ENCODE measurements around the gene ARL4C. TPM values are rescaled to one million over a fixed set of nuclear protein-coding genes. Genes with fewer than 3 reads are reported as not detected.

Gene ARL4C
- polyA plus RNA-seq, 2 of the 4 experiments (the other 2 are of a cell fraction): 70.4 to 70.9 TPM

DNA sequence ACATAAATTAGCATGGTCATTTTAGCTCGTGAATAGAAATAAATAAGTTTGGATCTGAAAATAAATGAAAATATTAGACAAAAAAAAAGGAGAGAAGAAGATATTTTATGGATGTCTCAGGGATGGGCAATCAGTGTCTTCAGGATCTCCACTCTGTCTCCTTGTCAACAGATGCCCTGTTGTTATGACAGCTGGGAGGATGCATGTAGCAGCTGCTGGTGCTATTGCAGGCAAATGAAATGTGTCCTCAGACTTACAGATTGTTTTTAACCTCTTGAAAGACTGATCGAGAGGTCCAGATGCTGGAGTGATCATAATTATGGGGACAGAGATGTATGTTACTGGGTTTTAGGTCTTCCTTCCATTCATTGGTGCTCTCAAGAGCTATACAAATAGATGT, 24.7 kb upstream of the ARL4C start:
- 62% methylated on average over 2 of the region's 2 CpGs for WGBS (ENCODE audit: missing lambda C conversion rate)
- ATAC-seq (no peak), FAIRE-seq (no peak), DNase-seq (ENCODE audit: low read depth in 1 of 2, low spot score in 1 of 2) (no peak)
- Histone ChIP-seq H3K4me1 (no peaks in the 10 kb centered on the region), H3K4me2 (no peak overlapping the region), H3K9me3 (0 out of 3 replicates have a peak, but pooled peaks cover 4% of the 10 kb centered on the region), H3K27ac (no peak overlapping the region), H3K4me3 (no peak overlapping the region)
- no peak for TF ChIP-seq ESRRA (IDR thresholded peaks at IDR 0.05; ENCODE audit: borderline replicate concordance, low read length)
- TF ChIP-seq, protein P1, sequence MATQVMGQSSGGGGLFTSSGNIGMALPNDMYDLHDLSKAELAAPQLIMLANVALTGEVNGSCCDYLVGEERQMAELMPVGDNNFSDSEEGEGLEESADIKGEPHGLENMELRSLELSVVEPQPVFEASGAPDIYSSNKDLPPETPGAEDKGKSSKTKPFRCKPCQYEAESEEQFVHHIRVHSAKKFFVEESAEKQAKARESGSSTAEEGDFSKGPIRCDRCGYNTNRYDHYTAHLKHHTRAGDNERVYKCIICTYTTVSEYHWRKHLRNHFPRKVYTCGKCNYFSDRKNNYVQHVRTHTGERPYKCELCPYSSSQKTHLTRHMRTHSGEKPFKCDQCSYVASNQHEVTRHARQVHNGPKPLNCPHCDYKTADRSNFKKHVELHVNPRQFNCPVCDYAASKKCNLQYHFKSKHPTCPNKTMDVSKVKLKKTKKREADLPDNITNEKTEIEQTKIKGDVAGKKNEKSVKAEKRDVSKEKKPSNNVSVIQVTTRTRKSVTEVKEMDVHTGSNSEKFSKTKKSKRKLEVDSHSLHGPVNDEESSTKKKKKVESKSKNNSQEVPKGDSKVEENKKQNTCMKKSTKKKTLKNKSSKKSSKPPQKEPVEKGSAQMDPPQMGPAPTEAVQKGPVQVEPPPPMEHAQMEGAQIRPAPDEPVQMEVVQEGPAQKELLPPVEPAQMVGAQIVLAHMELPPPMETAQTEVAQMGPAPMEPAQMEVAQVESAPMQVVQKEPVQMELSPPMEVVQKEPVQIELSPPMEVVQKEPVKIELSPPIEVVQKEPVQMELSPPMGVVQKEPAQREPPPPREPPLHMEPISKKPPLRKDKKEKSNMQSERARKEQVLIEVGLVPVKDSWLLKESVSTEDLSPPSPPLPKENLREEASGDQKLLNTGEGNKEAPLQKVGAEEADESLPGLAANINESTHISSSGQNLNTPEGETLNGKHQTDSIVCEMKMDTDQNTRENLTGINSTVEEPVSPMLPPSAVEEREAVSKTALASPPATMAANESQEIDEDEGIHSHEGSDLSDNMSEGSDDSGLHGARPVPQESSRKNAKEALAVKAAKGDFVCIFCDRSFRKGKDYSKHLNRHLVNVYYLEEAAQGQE (IDR thresholded peaks at IDR 0.05): no peak
- ChIA-PET POLR2A (interaction anchor here (0.6 kb wide), 1 partner anchor 430 kb away, joined by 3 read pairs; the partner anchor contains the start of gene SH3BP4), CTCF (interaction anchor here (0.6 to 2.1 kb wide), 5 partner anchors 23 to 547 kb away, joined by 3 to 8 read pairs (median 4); no protein-coding TSS in a partner anchor)

DNA sequence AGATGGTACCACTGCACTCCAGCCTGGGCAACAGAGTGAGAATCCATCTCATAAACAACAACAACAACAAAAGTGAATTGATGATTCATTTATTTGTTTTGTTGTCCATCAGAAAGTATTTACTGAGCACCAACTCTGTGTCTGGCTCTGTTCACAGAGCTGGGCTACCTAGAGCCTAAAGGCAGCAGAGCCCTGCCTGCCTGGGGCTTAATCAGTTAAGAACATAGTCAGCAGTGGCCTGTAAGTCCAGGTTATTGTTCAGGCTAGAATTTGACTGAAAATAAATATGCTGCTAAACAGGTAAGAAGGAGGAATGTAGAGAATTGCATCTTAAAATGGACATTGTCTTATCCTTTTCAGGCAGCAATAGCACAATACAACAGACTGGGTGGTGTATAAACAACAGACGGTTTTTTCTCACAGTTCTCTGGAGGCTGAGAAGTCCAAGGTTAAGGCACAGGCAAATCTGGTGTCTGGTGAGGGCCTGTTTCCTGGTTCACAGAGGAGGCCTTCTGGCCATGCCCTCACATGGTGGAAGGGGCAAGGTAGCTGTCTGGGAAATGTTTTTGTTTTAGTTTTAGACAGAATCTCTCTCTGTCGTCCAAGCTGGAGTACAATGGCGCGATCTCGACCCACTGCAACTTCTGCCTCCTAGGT, 22.2 kb upstream of the ARL4C start:
- no peak for FAIRE-seq
- DNase-seq (ENCODE audit: low read depth in 1 of 2, low spot score in 1 of 2): no peak
- H3K4me3 ChIP-seq: no peak overlapping the region
- H3K4me2 ChIP-seq: no peak overlapping the region
- TF ChIP-seq ZC3H11A (IDR thresholded peaks at IDR 0.05): no peak
- TF ChIP-seq SREBF2 (IDR thresholded peaks at IDR 0.05): no peak
- H3K4me1 ChIP-seq: no peaks in the 10 kb centered on the region
- WGBS (ENCODE audit: missing lambda C conversion rate): 81% methylated on average over 5 of the region's 5 CpGs
- H3K27ac ChIP-seq: no peak overlapping the region
- ChIA-PET POLR2A (interaction anchor here (0.6 kb wide), 1 partner anchor 8 kb away, joined by 4 read pairs; no protein-coding TSS in a partner anchor), CTCF (interaction anchor here (1.7 kb wide), 1 partner anchor 384 kb away, joined by 3 read pairs; no protein-coding TSS in a partner anchor)
- no peak for ATAC-seq
- H3K9me3 ChIP-seq: no peaks in the 10 kb centered on the region

DNA sequence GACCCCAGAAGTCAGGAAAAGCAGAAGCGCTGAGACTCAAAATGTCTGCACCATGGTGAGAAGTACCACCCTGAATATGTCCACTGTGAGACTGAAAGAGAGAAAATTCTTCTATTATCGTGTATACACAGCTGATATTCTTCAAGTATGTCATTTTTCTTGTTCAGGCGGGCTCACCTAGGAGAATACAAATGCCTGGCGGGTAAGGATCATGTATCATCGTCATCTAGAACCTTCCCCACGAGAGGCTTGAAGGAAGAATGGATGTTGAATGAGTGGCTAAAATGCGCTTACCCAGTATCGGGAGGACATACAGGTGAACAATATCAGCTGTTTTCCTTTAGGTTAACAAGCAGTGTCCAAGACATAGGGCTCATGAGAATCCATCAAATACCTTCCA, 21.1 kb upstream of the ARL4C start:
- Histone ChIP-seq H3K27ac (no peak overlapping the region), H3K4me3 (no peak overlapping the region), H3K4me2 (no peak overlapping the region), H3K9me3 (no peaks in the 10 kb centered on the region), H3K4me1 (no peaks in the 10 kb centered on the region)
- WGBS (ENCODE audit: missing lambda C conversion rate): 82% methylated on average over 8 of the region's 8 CpGs
- ATAC-seq (no peak), DNase-seq (ENCODE audit: low read depth in 1 of 2, low spot score in 1 of 2) (no peak), FAIRE-seq (no peak)
- CTCF ChIA-PET: interaction anchor here (0.7 kb wide), 1 partner anchor 468 kb away, joined by 3 read pairs; no protein-coding TSS in a partner anchor
- POLR2A ChIA-PET: no interaction called here
- TF ChIP-seq CHD2 (IDR thresholded peaks at IDR 0.05; ENCODE audit: low read length, partially characterized antibody) (no peak), ZNF302 (CRISPR knock-in tag; IDR thresholded peaks at IDR 0.05) (no peak), MAZ (IDR thresholded peaks at IDR 0.05; ENCODE audit: borderline replicate concordance, low read depth, low read length) (no peak), POLR2A (IDR thresholded peaks at IDR 0.05; ENCODE audit: low read length) (no peak), FOXS1 (CRISPR knock-in tag; IDR thresholded peaks at IDR 0.05) (no peak), EHF (CRISPR knock-in tag; IDR thresholded peaks at IDR 0.05) (no peak), RCOR1 (IDR thresholded peaks at IDR 0.05; ENCODE audit: low read depth, low read length) (no peak), JUN (IDR thresholded peaks at IDR 0.05) (no peak)

DNA sequence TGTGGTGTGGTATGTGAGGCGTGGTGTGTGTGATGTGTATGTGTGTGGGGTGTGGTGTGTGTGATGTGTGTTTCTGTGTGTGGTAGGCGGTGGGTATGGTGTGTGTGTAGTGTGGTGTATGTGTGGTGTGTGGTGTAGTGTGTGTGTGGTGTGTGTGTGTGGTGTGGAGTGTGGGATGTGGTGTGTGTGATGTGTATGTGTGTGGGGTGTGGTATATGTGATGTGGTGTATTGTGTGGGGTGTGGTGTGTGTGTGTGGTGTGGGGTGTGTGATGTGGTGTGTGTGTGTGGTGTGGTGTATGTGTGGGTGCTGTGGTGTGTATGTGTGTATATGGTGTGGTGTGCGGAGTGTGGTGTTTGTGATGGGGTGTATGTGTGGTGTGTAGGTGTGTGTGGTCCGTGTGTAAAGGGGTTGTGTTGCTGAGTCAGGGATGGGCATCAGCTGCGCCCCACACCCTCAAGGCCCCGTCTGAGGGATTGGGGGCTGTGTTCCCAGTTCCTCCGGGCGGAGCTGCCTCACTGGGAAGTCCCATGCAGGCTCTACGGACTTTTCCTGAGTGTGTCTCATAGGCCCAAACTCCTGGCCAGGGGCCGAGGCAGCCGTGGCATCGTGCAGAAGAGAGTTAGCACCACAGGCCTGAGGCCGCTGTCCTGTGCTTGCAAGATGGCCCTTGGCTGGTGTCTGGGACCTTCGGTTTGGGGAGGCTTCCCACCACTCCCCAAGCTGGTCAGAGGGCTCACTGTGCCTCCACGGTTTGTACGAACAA, 18.2 kb upstream of the ARL4C start:
- Histone ChIP-seq H3K9me3 (no peaks in the 10 kb centered on the region), H3K4me3 (no peak overlapping the region), H3K27ac (no peak overlapping the region), H3K4me2 (no peak overlapping the region), H3K4me1 (no peaks in the 10 kb centered on the region)
- CTCF ChIA-PET: interaction anchor here (1.1 to 1.9 kb wide), 2 partner anchors 14 to 30 kb away, joined by 3 to 5 read pairs; no protein-coding TSS in a partner anchor
- 80% methylated on average over 13 of the region's 16 CpGs for WGBS (ENCODE audit: missing lambda C conversion rate)
- DNase-seq (ENCODE audit: low read depth in 1 of 2, low spot score in 1 of 2) (no peak), ATAC-seq (peak; percentile 40 to 44; a peak in 3 of 6 replicates), FAIRE-seq (no peak)
- POLR2A ChIA-PET: no interaction called here
- TF ChIP-seq HOXA7 (CRISPR knock-in tag; IDR thresholded peaks at IDR 0.05) (no peak), CHD4 (IDR thresholded peaks at IDR 0.05; ENCODE audit: borderline replicate concordance) (no peak), NPAS2 (CRISPR knock-in tag; IDR thresholded peaks at IDR 0.05; ENCODE audit: borderline replicate concordance) (no peak), HOXB13 (CRISPR knock-in tag; IDR thresholded peaks at IDR 0.05; ENCODE audit: low read depth) (no peak), RARB (CRISPR knock-in tag; IDR thresholded peaks at IDR 0.05) (no peak), CBX2 (IDR thresholded peaks at IDR 0.05; ENCODE audit: borderline replicate concordance, low read depth) (no peak), MAFK (IDR thresholded peaks at IDR 0.05; ENCODE audit: partially characterized antibody) (no peak), TFCP2L1 (CRISPR knock-in tag; IDR thresholded peaks at IDR 0.05) (no peak)
- TF ChIP-seq, protein P2, sequence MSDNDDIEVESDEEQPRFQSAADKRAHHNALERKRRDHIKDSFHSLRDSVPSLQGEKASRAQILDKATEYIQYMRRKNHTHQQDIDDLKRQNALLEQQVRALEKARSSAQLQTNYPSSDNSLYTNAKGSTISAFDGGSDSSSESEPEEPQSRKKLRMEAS (IDR thresholded peaks at IDR 0.05): no peak
- TF ChIP-seq, protein P1 (IDR thresholded peaks at IDR 0.05): no peak
